Measurements from ENCODE around the gene UTP14C.
"Not testable (repeated sequence)": the region's sequence is repeated elsewhere in the genome, so short reads cannot be mapped to it uniquely, and the experiment has no call there.

UTP14C gene

GRCh38 chr13:51981355-51981754 is 43.1 kb upstream of the UTP14C start:
- no peak for DNase-seq (ENCODE audit: low spot score)
- TF ChIP-seq CTCF (IDR thresholded peaks at IDR 0.05; ENCODE audit: extremely low read depth, missing control alignments) = no peak

GRCh38 chr13:51983292-51983691 is 41.2 kb upstream of the UTP14C start:
- not testable (repeated sequence) for DNase-seq (ENCODE audit: low spot score)

GRCh38 chr13:51984904-51985303 is 39.6 kb upstream of the UTP14C start:
- DNase-seq (ENCODE audit: low spot score) = not testable (repeated sequence)

GRCh38 chr13:51988988-51989618 is 35.4 kb upstream of the UTP14C start:
- no peak for TF ChIP-seq CTCF (IDR thresholded peaks at IDR 0.05; ENCODE audit: extremely low read depth, missing control alignments)
- DNase-seq (ENCODE audit: low spot score) = no peak

- TF ChIP-seq CTCF (IDR thresholded peaks at IDR 0.05; ENCODE audit: extremely low read depth, missing control alignments) = no peak
Measured at GRCh38 chr13:51993713-51994112, 30.8 kb upstream of the UTP14C start.

GRCh38 chr13:51995677-51996551 is 28.6 kb upstream of the UTP14C start:
- no peak for TF ChIP-seq CTCF (IDR thresholded peaks at IDR 0.05; ENCODE audit: extremely low read depth, missing control alignments)
- no peak for DNase-seq (ENCODE audit: low spot score)

More at GRCh38 chr13:51993713-51994112, 30.8 kb upstream of the UTP14C start:
- DNase-seq (ENCODE audit: low spot score) = no peak

GRCh38 chr13:51996641-51997040 is 27.9 kb upstream of the UTP14C start:
- no peak for DNase-seq (ENCODE audit: low spot score)

More at GRCh38 chr13:51996641-51997040, 27.9 kb upstream of the UTP14C start:
- no peak for TF ChIP-seq CTCF (IDR thresholded peaks at IDR 0.05; ENCODE audit: extremely low read depth, missing control alignments)

Measured in GM20000 (cell line).